Endothelial cell of umbilical vein (primary cell): ENCODE measurements around the gene PIGV. TPM values are rescaled to one million over a fixed set of nuclear protein-coding genes. Genes with fewer than 3 reads are reported as not detected.

Experiments used
- BruUV-seq: library from RNA; stranded (reverse); fragments of 400-500 nt; replicated peaks from 2 replicates; lab custom pipeline; 2021; lab: Mats Ljungman, UMichigan
- CTCF ChIA-PET: fragments of 300-600, 350-600 bp; sonication (Branson Sonifier 250); formaldehyde crosslinking; loops from one replicate; lab custom pipeline; 2021; ENCODE audit warnings: antibody characterized with exemption, inconsistent platforms; lab: Charles Lee
- POLR2A ChIA-PET: fragments of 300-600, 350-600 bp; sonication (Branson Sonifier 250); formaldehyde crosslinking; loops from one replicate; lab custom pipeline; 2021; ENCODE audit warnings: antibody characterized with exemption, inconsistent platforms; lab: Charles Lee
- DNase-seq: peaks from one replicate; pipeline ENCODE4 v3.0.0-alpha.2; 2011; ENCODE audit warnings: low read depth, low spot score
- FAIRE-seq: peaks from 2 replicates; lab custom pipeline; 2011; peaks lifted over from hg19 to GRCh38; lab: Jason Lieb, UNC
- H2AFZ ChIP-seq: 2 replicates; pipeline ENCODE4 v1.6.0; 2012; ENCODE audit warnings: low read depth, low read length, control low read depth, inconsistent platforms
- H3K27ac ChIP-seq: 2 replicates; pipeline ENCODE4 v1.5.1; 2011; ENCODE audit warnings: low read depth, mild to moderate bottlenecking, control low read depth, low read length, moderate library complexity; ENCODE audit not compliant: insufficient read depth
- H3K27me3 ChIP-seq, 2 experiments: 2 replicates each; pipeline versions ENCODE4 v1.6.0 to v1.6.1; 2011; ENCODE audit warnings: low read length in 2 of 2, mixed read lengths in 1 of 2; ENCODE audit not compliant: control insufficient read depth in 2 of 2, insufficient read depth in 2 of 2
- H3K36me3 ChIP-seq, 2 experiments: 2 replicates in 1 of 2; 3 replicates in 1 of 2; pipeline ENCODE4 v1.5.1; 2011; ENCODE audit warnings: low read length in 2 of 2, mild to moderate bottlenecking in 1 of 2, moderate library complexity in 1 of 2; ENCODE audit not compliant: control insufficient read depth in 2 of 2, insufficient read depth in 2 of 2; ENCODE audit errors: extremely low read depth in 1 of 2
- H3K4me1 ChIP-seq: 3 replicates; pipeline ENCODE4 v1.5.1; 2011; ENCODE audit warnings: mild to moderate bottlenecking, low read length; ENCODE audit not compliant: control insufficient read depth, insufficient read depth; ENCODE audit errors: extremely low read depth
- H3K4me2 ChIP-seq: 2 replicates; pipeline ENCODE4 v1.6.1; 2011; ENCODE audit warnings: low read length, control low read depth, mixed read lengths; ENCODE audit not compliant: insufficient read depth
- H3K4me3 ChIP-seq, 3 experiments: fragments of 200-600 bp in 1 of 3; sonication (generic), shearing (Covaris generic) in 1 of 3; replicated peaks in 1 of 3; 2 replicates each; pipeline ENCODE4 v1.5.1; 2011 to 2016; ENCODE audit warnings: control low read depth in 3 of 3, low read length in 3 of 3, mild to moderate bottlenecking in 2 of 3, inconsistent platforms in 1 of 3, low read depth in 1 of 3, moderate library complexity in 1 of 3; ENCODE audit not compliant: insufficient read depth in 1 of 3
- H3K79me2 ChIP-seq: 2 replicates; pipeline ENCODE4 v1.6.0; 2012; ENCODE audit warnings: low read length, inconsistent platforms; ENCODE audit not compliant: control insufficient read depth, insufficient read depth
- H3K9ac ChIP-seq: replicated peaks from 2 replicates; pipeline ENCODE3; 2011; ENCODE audit warnings: low read length, control low read depth; ENCODE audit not compliant: insufficient read depth; ENCODE audit errors: extremely low read depth
- H3K9me1 ChIP-seq: replicated peaks from 3 replicates; pipeline ENCODE4 v1.6.0; 2011; ENCODE audit warnings: mild to moderate bottlenecking, low read length; ENCODE audit not compliant: control insufficient read depth, insufficient read depth; ENCODE audit errors: extremely low read depth
- H3K9me3 ChIP-seq: replicated peaks from 2 replicates; pipeline ENCODE4 v1.5.1; 2012; ENCODE audit warnings: low read length, inconsistent platforms; ENCODE audit not compliant: control insufficient read depth, insufficient read depth
- H4K20me1 ChIP-seq: replicated peaks from 2 replicates; pipeline ENCODE3; 2011; ENCODE audit warnings: mild to moderate bottlenecking, low read length; ENCODE audit not compliant: control insufficient read depth, insufficient read depth; ENCODE audit errors: extremely low read depth
- CTCF ChIP-seq, 2 donors: IDR thresholded peaks; 1 replicate in 1 of 2; 2 replicates in 1 of 2; pipeline ENCODE4 v1.5.1; 2011; ENCODE audit warnings: low read length in 2 of 2, mild to moderate bottlenecking in 2 of 2, moderate library complexity in 2 of 2, control low read depth in 1 of 2, inconsistent platforms in 1 of 2, low read depth in 1 of 2; ENCODE audit not compliant: insufficient read depth in 1 of 2; ENCODE audit errors: extremely low read depth in 1 of 2
- EZH2 ChIP-seq: IDR thresholded peaks from 2 replicates; pipeline ENCODE4 v1.6.1; 2012; ENCODE audit warnings: borderline replicate concordance, low read depth, mild to moderate bottlenecking, moderate library complexity, low read length, inconsistent platforms; ENCODE audit not compliant: severe bottlenecking
- FOS ChIP-seq: IDR thresholded peaks from 2 replicates; pipeline ENCODE4 v1.6.1; 2011; ENCODE audit warnings: mild to moderate bottlenecking, low read length, moderate library complexity, borderline replicate concordance; ENCODE audit not compliant: insufficient read depth
- GATA2 ChIP-seq: IDR thresholded peaks from 2 replicates; pipeline ENCODE4 v1.7.0; 2011; ENCODE audit warnings: low read depth, mild to moderate bottlenecking, moderate library complexity, mixed read lengths, low read length; ENCODE audit not compliant: insufficient read length, insufficient read depth
- JUN ChIP-seq: IDR thresholded peaks from 2 replicates; pipeline ENCODE4 v1.6.1; 2011; ENCODE audit warnings: borderline replicate concordance, low read depth; ENCODE audit not compliant: insufficient read length, insufficient read depth
- MAX ChIP-seq: IDR thresholded peaks from 2 replicates; pipeline ENCODE4 v1.6.1; 2011; ENCODE audit not compliant: insufficient read depth, insufficient read length
- MYC ChIP-seq: IDR thresholded peaks from one replicate; pipeline ENCODE4 v1.6.1; 2011; ENCODE audit warnings: mild to moderate bottlenecking, low read depth, low read length
- POLR2A ChIP-seq: IDR thresholded peaks from 2 replicates; pipeline ENCODE4 v1.6.1; 2012; ENCODE audit warnings: low read depth, mild to moderate bottlenecking, control low read depth, low read length
- POLR2AphosphoS5 ChIP-seq: IDR thresholded peaks from 2 replicates; pipeline ENCODE4 v1.6.1; 2012; ENCODE audit warnings: low read depth, mild to moderate bottlenecking, control low read depth, low read length, moderate library complexity; ENCODE audit not compliant: insufficient read depth
- dilution Hi-C: fragments of 300-500 bp; cut with MboI; formaldehyde crosslinking; loops from one replicate; pipeline ENCODE4 v1.15.0; 2019; ENCODE audit warnings: low sequenced_read_pairs; ENCODE audit not compliant: extremely low pct_ligation_motif_present
- intact Hi-C: fragments of 100-400 bp; cut with micrococcal nuclease; formaldehyde crosslinking; loops from one replicate; pipeline ENCODE4 v1.10.0; 2022
- polyA plus RNA-seq, 4 experiments: library from polyadenylated mRNA; depleted of rRNA in 3 of 4; stranded (reverse) in 3 of 4; unstranded in 1 of 4; fragments of >200 nt; gene quantifications; 2 replicates each; pipeline versions ENCODE4 v1.2.1 to v1.2.3, GENCODE V29; 2011 to 2012; ENCODE audit warnings: missing spikeins in 1 of 4
- total RNA-seq: library from RNA; stranded (reverse); gene quantifications from 2 replicates; pipeline ENCODE4 v1.2.3, GENCODE V29; 2021

The PIGV gene
- total and polyA plus RNA-seq, 2 donors (not counting 3 experiments of a cell fraction or from before 2014, with no cell fraction given): 7.5 to 11.9 TPM

DNA sequence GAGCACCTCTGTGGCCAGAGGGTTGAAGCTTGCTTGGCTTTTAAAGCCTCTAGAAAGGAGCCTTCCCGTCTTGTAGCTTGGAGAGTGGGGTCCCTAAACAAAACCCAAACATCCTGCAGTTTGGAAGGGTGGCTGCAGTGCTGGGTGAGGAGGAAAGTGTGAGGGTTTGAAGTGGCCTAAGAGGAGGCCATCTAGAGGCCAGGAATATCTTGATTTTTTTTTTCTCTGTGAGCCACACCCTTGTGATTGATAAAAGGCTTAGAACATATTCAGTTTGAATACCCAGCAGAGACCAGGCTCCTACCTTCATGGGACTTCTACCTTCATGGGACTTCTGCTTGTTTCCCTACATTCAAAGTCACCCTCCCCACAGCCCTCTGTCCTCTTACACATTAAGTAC lies 37.3 kb upstream of the PIGV start:
- no peak overlapping the region for H3K4me3 ChIP-seq
- CTCF ChIA-PET: interaction anchor here (0.6 to 2.3 kb wide), 3 partner anchors 11 to 43 kb away, joined by 3 to 11 read pairs (median 3); no protein-coding TSS in a partner anchor

More for the DNA sequence above, 37.3 kb upstream of the PIGV start:
- Histone ChIP-seq H3K9me1 (no peaks in the 10 kb centered on the region), H4K20me1 (no peaks in the 10 kb centered on the region), H3K27me3 (no peaks in the 10 kb centered on the region), H3K4me2 (no peak overlapping the region), H2AFZ (no peak overlapping the region), H3K9ac (no peak overlapping the region), H3K79me2 (peaks cover 84% of the 10 kb centered on the region), H3K36me3 (peaks cover 2 to 3% of the 10 kb centered on the region in 2 experiments), H3K4me1 (peaks cover 29% of the 10 kb centered on the region), H3K9me3 (no peaks in the 10 kb centered on the region), H3K27ac (no peak overlapping the region)
- FAIRE-seq (no peak), DNase-seq (no peak)
- POLR2A ChIA-PET: no interaction called here
- no TSS peak for BruUV-seq
- intact Hi-C loops (no loop called here), dilution Hi-C loops (no loop called here)
- TF ChIP-seq MAX (no peak), CTCF (IDR thresholded peaks at IDR 0.05; ENCODE audit: extremely low read depth in 1 of 2, insufficient read depth in 1 of 2, low read depth in 1 of 2, low read length in 2 of 2) (no peak), POLR2A (no peak), MYC (no peak), POLR2AphosphoS5 (no peak), GATA2 (no peak), JUN (no peak), EZH2 (no peak), FOS (no peak)
